RWPE2 (cell line): ENCODE results near the gene TMEM203.

Source experiments
- ATAC-seq: fragments of 200-7000 bp; cut with Tn5 transposase; 3 replicates; pipeline ENCODE4 v1.9.1; 2021; ENCODE audit warnings: low read depth
- DNase-seq: peaks from one replicate; pipeline ENCODE4 v3.0.0-alpha.2; 2020; ENCODE audit warnings: low spot score
- H3K27ac ChIP-seq: fragments of 450-650 bp; 2 replicates; pipeline ENCODE4 v1.5.1; 2017; ENCODE audit warnings: mild to moderate bottlenecking; ENCODE audit not compliant: poor library complexity, severe bottlenecking
- H3K27me3 ChIP-seq: fragments of 250-450 bp; sonication (Bioruptor Pico); 2 replicates; pipeline ENCODE4 v1.5.1; 2021; ENCODE audit warnings: mild to moderate bottlenecking, moderate library complexity; ENCODE audit not compliant: insufficient read depth, poor library complexity, severe bottlenecking
- H3K36me3 ChIP-seq: fragments of 250-450 bp; sonication (Bioruptor Pico); 2 replicates; pipeline ENCODE4 v1.5.1; 2020; ENCODE audit warnings: low read depth, mild to moderate bottlenecking, moderate library complexity
- H3K4me1 ChIP-seq: fragments of 250-450 bp; sonication (Bioruptor Pico); 2 replicates; pipeline ENCODE4 v1.5.1; 2021; ENCODE audit warnings: mild to moderate bottlenecking, moderate library complexity; ENCODE audit not compliant: insufficient read depth, poor library complexity, severe bottlenecking
- H3K4me3 ChIP-seq: fragments of 250-450 bp; sonication (Bioruptor Pico); 2 replicates; pipeline ENCODE4 v1.5.1; 2021; ENCODE audit warnings: mild to moderate bottlenecking, moderate library complexity; ENCODE audit not compliant: severe bottlenecking
- H3K9me3 ChIP-seq: fragments of 250-450 bp; sonication (Bioruptor Pico); 2 replicates; pipeline ENCODE4 v1.5.1; 2021; ENCODE audit warnings: mild to moderate bottlenecking, moderate library complexity; ENCODE audit not compliant: severe bottlenecking
- CTCF ChIP-seq: fragments of 450-650 bp; IDR thresholded peaks from one replicate; pipeline ENCODE4 v1.5.1; 2017; ENCODE audit warnings: mild to moderate bottlenecking, moderate library complexity; ENCODE audit not compliant: poor library complexity, severe bottlenecking

The TMEM203 gene

GRCh38 chr9:137232101-137232500 lies 26.7 kb upstream of the TMEM203 start:
- no peak overlapping the region for H3K27ac ChIP-seq
- H3K27me3 ChIP-seq: peaks cover 4% of the 10 kb centered on the region
- TF ChIP-seq CTCF: no peak
- no peaks in the 10 kb centered on the region for H3K36me3 ChIP-seq
- H3K4me3 ChIP-seq: no peak overlapping the region
- ATAC-seq (no peak), DNase-seq (no peak)
- no peaks in the 10 kb centered on the region for H3K9me3 ChIP-seq
- peaks cover 6% of the 10 kb centered on the region for H3K4me1 ChIP-seq

DNA sequence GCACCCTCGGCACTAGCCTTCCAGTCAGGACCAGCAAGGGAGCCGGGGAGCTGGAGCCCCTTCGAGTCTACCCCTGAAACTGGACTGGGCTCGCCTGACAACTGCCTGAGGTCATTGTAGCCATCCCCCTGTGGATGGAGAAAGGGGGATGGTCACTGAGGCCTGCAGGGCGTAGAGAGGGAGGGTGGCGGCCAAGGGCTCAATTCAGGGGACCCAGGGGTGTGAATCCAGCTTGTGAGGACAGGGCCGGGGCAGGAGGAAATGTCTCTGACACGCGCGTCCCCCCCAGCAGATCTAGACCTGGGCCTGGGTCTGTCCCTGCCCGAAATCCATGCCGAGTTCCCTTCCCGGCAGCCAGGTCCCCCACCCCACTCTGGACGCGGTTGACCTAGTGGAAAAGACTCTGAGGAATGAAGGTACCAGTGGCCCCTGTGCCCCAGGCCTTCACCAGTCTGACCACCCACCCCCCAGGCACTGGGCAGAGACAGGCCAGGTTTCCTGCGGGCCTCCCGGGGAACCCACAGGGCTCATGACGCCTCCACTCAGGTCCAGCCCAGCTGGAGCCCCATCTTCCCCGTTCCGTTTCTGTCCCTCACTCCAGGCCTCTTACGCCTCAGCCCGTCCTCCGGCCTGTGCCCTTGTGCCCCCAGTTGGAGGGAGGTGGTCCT lies 26.1 kb upstream of the TMEM203 start:
- no peak for DNase-seq
- peaks cover 4% of the 10 kb centered on the region for H3K27me3 ChIP-seq

DNA sequence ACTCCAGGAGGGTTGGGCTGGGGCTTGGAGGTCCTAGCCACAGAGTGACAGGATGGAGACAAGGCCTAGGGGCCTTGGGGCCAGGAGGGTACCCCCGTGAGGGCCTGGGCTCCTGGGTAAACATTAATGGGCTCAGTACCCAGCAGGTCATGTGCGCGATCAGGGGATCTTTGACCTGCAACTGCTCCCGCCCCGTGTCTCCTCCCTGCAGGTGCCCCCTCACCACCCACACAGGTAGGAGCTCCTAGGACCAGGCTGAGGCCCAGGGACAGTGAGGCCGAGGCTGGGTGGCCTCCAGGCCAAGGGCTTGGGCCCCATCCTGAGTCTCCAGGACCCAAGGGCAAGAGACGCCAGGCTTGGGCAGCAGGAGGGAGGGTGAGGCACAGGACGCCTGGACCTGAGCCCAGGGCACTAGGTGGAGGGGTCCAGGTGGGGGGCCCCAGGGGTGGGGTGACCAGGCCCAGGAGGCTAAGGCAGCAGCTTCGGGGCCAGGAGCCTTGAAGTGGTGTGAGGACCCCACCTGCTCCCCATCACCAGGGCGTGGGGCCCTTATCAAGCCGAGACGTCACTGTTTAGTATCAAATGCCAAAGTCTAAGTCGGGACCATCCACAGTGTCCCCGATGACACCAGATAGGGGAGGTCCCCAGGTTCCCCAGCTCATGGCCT lies 25.4 kb upstream of the TMEM203 start, which contains the start of gene SLC34A3:
Gene SLC34A3 (plus strand): TSS at position 197 of the 667 bp plus-strand sequence. CDS start 802 bp downstream, outside the sequence.
- no peak within 1 kb of the TSS for H3K27ac ChIP-seq
- ATAC-seq: no peak

More for the DNA sequence above, 26.1 kb upstream of the TMEM203 start:
- TF ChIP-seq CTCF: no peak
- ATAC-seq: no peak
- no peaks in the 10 kb centered on the region for H3K36me3 ChIP-seq
- no peak overlapping the region for H3K4me3 ChIP-seq
- no peak overlapping the region for H3K27ac ChIP-seq
- H3K9me3 ChIP-seq: no peaks in the 10 kb centered on the region
- peaks cover 9% of the 10 kb centered on the region for H3K4me1 ChIP-seq

DNA sequence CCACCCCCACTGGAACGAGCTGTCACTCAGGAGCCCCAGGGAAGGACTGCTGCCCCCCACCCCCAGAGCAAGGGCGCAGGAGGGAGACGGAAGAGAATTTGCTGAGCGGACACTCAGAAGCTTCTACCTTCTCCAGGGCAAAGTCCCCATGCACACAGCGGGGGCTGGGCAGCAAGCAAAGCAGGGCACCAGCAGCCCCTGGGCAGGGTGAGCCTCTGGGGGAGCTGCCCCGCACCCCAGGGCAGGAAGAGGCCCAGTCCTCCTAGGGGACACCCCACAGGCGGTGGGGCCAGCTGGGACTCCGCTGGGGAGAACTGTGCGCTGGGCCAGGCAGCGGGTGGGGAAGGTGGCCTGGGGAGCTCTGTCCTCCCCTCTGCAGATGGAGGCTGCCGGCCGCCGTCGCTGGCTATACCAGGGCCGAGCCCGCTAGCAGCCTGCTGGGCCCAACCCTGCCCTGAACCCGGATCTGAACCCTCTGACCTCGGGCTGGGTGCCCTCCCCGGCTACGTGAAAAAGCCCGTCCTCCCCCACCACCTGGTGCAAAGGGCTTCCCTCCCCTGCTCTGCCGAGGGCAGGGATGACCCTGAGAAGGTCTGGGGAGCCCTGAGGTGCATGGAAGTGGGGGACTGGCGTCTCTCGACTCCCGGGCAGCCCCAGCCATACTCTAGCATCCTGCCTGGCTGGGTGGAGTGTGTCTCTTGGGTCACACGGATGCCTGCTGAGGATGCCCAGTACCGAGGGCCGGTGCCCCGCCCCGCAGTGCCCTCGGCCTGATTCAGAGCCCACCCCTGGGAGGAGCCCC lies 24.7 kb upstream of the TMEM203 start:
- H3K9me3 ChIP-seq: no peaks in the 10 kb centered on the region
- peaks cover 4% of the 10 kb centered on the region for H3K27me3 ChIP-seq
- no peaks in the 10 kb centered on the region for H3K36me3 ChIP-seq
- no peak overlapping the region for H3K4me3 ChIP-seq
- H3K4me1 ChIP-seq: peaks cover 23% of the 10 kb centered on the region
- H3K27ac ChIP-seq: no peak overlapping the region
- ATAC-seq: no peak
- TF ChIP-seq CTCF: no peak
- DNase-seq: no peak

More for the DNA sequence above, 25.4 kb upstream of the TMEM203 start, which contains the start of gene SLC34A3:
- Histone ChIP-seq H3K4me3 (no peak within 1 kb of the TSS), H3K4me1 (peaks cover 16% of the 10 kb centered on the region), H3K9me3 (no peaks in the 10 kb centered on the region), H3K36me3 (no peaks in the 10 kb centered on the region), H3K27me3 (peaks cover 4% of the 10 kb centered on the region)
- no peak for TF ChIP-seq CTCF
- DNase-seq: no peak
